ENCODE measurements around the gene PPP1R8. TPM values are rescaled to one million over a fixed set of nuclear protein-coding genes. Genes with fewer than 3 reads are reported as not detected.

The PPP1R8 gene
- total and polyA plus RNA-seq, 4 donors, result 3.1 to 20.5 (median 17.5) TPM

DNA sequence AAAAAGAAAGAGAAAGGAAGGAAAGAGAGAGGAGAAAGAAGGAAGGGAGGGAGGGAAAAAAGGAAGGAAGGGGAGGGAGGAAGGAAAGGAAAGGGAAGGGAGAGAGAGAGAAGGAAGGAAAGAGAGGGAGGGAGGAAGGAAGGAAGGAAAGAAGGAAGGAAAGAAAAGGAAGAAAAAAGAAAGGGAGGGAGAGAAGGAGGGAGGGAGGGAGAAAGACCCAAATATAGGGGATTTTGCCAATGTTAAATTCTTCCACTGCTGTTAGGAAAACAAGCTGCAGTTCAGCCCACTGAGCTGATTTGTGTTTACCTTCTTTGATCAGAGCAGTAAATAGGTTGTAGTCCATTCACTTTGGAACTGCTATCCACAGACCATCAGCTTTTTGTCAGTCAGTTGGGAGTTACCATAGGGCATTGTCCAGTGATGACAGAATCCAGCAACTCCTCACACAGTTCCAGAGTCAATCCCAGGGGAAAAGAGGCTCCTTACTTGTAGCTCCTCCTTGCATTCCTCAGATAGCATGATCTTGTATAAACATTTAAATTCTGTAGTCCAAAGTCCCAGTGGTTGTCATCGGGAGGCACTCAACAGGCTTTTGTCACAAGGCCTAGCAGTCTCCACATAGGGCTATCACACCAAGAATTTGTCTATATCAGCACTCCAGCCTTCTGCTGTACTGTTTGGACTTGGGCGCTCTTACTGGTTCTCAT lies 13.5 kb upstream of the PPP1R8 start:
- no peaks in the 10 kb centered on the region for H3K9me3 ChIP-seq (ENCODE audit: control insufficient read depth in 4 of 4, low read length in 3 of 4)
- TF ChIP-seq RAD21 (IDR thresholded peaks at IDR 0.05) (no peak), RXRA (IDR thresholded peaks at IDR 0.05) (peak in 1 of 2 donors; percentile 35), HNF4A (conservative IDR thresholded peaks at IDR 0.05) (peak in 1 of 2 donors; percentile 73), SP1 (IDR thresholded peaks at IDR 0.05) (peak; percentile 63)
- H3K4me3 ChIP-seq (ENCODE audit: low read depth in 1 of 3, low read length in 3 of 3), result no peak overlapping the region
- 54% methylated on average over 2 of the region's 2 CpGs for WGBS
- DNase-seq (ENCODE audit: low spot score), result no peak
- peaks cover 10 to 39% (median 22%) of the 10 kb centered on the region in 4 donors for H3K36me3 ChIP-seq (ENCODE audit: control insufficient read depth in 4 of 4, insufficient read depth in 3 of 4, low read depth in 1 of 4, low read length in 3 of 4)
- no peak overlapping the region for H3K27ac ChIP-seq (ENCODE audit: low read depth in 1 of 2, low read length in 2 of 2)
- peaks cover 0 to 7% (median 2%) of the 10 kb centered on the region in 4 donors for H3K4me1 ChIP-seq (ENCODE audit: control insufficient read depth in 4 of 4, insufficient read depth in 4 of 4, low read length in 3 of 4)
- H3K9ac ChIP-seq (ENCODE audit: low read depth in 1 of 2, low read length in 2 of 2), result no peak overlapping the region
- no peaks in the 10 kb centered on the region for H3K27me3 ChIP-seq (ENCODE audit: control insufficient read depth in 4 of 4, insufficient read depth in 4 of 4, low read length in 3 of 4)

- no peak for DNase-seq (ENCODE audit: low spot score)
- Histone ChIP-seq H3K4me1 (ENCODE audit: control insufficient read depth in 4 of 4, insufficient read depth in 4 of 4, low read length in 3 of 4) (peaks cover 0 to 6% (median 2%) of the 10 kb centered on the region in 4 donors), H3K9ac (ENCODE audit: low read depth in 1 of 2, low read length in 2 of 2) (no peak overlapping the region), H3K36me3 (ENCODE audit: control insufficient read depth in 4 of 4, insufficient read depth in 3 of 4, low read depth in 1 of 4, low read length in 3 of 4) (peaks cover 6 to 28% (median 16%) of the 10 kb centered on the region in 4 donors), H3K27me3 (ENCODE audit: control insufficient read depth in 4 of 4, insufficient read depth in 4 of 4, low read length in 3 of 4) (no peaks in the 10 kb centered on the region), H3K27ac (ENCODE audit: low read depth in 1 of 2, low read length in 2 of 2) (no peak overlapping the region), H3K9me3 (ENCODE audit: control insufficient read depth in 4 of 4, low read length in 3 of 4) (no peaks in the 10 kb centered on the region), H3K4me3 (ENCODE audit: low read depth in 1 of 3, low read length in 3 of 3) (no peak overlapping the region)
- no peak for TF ChIP-seq JUND (IDR thresholded peaks at IDR 0.05)
- TF ChIP-seq GABPA (IDR thresholded peaks at IDR 0.05 in 1 of 2, conservative IDR thresholded peaks at IDR 0.05 in 1 of 2), result no peak
- no peak for TF ChIP-seq SP1 (IDR thresholded peaks at IDR 0.05)
- TF ChIP-seq FOXA1 (IDR thresholded peaks at IDR 0.05), result no peak
- TF ChIP-seq ATF3 (IDR thresholded peaks at IDR 0.05), result no peak
- TF ChIP-seq, protein P1, sequence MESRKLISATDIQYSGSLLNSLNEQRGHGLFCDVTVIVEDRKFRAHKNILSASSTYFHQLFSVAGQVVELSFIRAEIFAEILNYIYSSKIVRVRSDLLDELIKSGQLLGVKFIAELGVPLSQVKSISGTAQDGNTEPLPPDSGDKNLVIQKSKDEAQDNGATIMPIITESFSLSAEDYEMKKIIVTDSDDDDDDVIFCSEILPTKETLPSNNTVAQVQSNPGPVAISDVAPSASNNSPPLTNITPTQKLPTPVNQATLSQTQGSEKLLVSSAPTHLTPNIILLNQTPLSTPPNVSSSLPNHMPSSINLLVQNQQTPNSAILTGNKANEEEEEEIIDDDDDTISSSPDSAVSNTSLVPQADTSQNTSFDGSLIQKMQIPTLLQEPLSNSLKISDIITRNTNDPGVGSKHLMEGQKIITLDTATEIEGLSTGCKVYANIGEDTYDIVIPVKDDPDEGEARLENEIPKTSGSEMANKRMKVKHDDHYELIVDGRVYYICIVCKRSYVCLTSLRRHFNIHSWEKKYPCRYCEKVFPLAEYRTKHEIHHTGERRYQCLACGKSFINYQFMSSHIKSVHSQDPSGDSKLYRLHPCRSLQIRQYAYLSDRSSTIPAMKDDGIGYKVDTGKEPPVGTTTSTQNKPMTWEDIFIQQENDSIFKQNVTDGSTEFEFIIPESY (IDR thresholded peaks at IDR 0.05), result no peak
- no peak for TF ChIP-seq YY1 (IDR thresholded peaks at IDR 0.05)
- no peak for TF ChIP-seq CTCF (IDR thresholded peaks at IDR 0.05; ENCODE audit: low read depth, low read length, missing input control)
- TF ChIP-seq, protein P2, sequence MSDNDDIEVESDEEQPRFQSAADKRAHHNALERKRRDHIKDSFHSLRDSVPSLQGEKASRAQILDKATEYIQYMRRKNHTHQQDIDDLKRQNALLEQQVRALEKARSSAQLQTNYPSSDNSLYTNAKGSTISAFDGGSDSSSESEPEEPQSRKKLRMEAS (IDR thresholded peaks at IDR 0.05), result no peak
- TF ChIP-seq HNF4A (conservative IDR thresholded peaks at IDR 0.05), result no peak
- TF ChIP-seq HNF4G (IDR thresholded peaks at IDR 0.05), result no peak
- no peak for TF ChIP-seq RXRA (IDR thresholded peaks at IDR 0.05)
- no peak for TF ChIP-seq RAD21 (IDR thresholded peaks at IDR 0.05)
- TF ChIP-seq REST (IDR thresholded peaks at IDR 0.05), result no peak
- no peak for TF ChIP-seq TAF1 (conservative IDR thresholded peaks at IDR 0.05)
- WGBS, result 94% methylated on average over 8 of the region's 8 CpGs
These were observed 8.7 kb upstream of the PPP1R8 start for GRCh38 chr1:27821761-27822315.
